Vagina (tissue), 2 donors: ENCODE data around the gene MSTN.

Source experiments
- CTCF ChIP-seq, 3 experiments: fragments of 450-650 bp in 2 of 3; fragments of 200-600 bp in 1 of 3; sonication (generic) in 1 of 3; IDR thresholded peaks; one replicate each; pipeline ENCODE4 v1.5.1; 2017 to 2019; ENCODE audit warnings: antibody characterized with exemption in 3 of 3, mild to moderate bottlenecking in 2 of 3, moderate library complexity in 2 of 3
- POLR2A ChIP-seq, 2 donors: fragments of 450-650 bp; IDR thresholded peaks; one replicate each; pipeline ENCODE4 v1.6.1; 2017; ENCODE audit warnings: antibody characterized with exemption in 2 of 2, mild to moderate bottlenecking in 2 of 2, moderate library complexity in 2 of 2
- POLR2AphosphoS5 ChIP-seq, 2 donors: sonication (generic); formaldehyde crosslinking; IDR thresholded peaks; one replicate each; pipeline ENCODE4 v1.9.0; 2017; ENCODE audit warnings: antibody characterized with exemption in 2 of 2, mild to moderate bottlenecking in 2 of 2, low read depth in 1 of 2; ENCODE audit not compliant: insufficient read depth in 1 of 2

- TF ChIP-seq POLR2AphosphoS5 (IDR thresholded peaks at IDR 0.05; ENCODE audit: insufficient read depth in 1 of 2, low read depth in 1 of 2), result no peak
- TF ChIP-seq CTCF (IDR thresholded peaks at IDR 0.05), result no peak
- TF ChIP-seq POLR2A (IDR thresholded peaks at IDR 0.05), result no peak
These were observed 22.2 kb upstream of the MSTN start for GRCh38 chr2:190084704-190085103.
